Loucy (cell line): Measurements from ENCODE around the gene SLPI.

Experiments
- CTCF ChIP-seq: fragments of 200-600 bp; sonication (generic); conservative IDR thresholded peaks from 2 replicates; pipeline ENCODE4 v1.5.1; 2014; ENCODE audit warnings: mild to moderate bottlenecking, antibody characterized with exemption, low read length
- EZH2phosphoT487 ChIP-seq: fragments of 200-600 bp; IDR thresholded peaks from 2 replicates; pipeline ENCODE4 v1.6.1; 2018; ENCODE audit warnings: antibody characterized with exemption, mild to moderate bottlenecking, moderate library complexity, borderline replicate concordance

GRCh38 chr20:45294003-45294368, 39.6 kb upstream of the SLPI start:
- TF ChIP-seq CTCF (no peak), EZH2phosphoT487 (no peak)
